Left lung (tissue), 10 donors: Measurements from ENCODE around the gene FRMD4B. TPM values are rescaled to one million over a fixed set of nuclear protein-coding genes. Genes with fewer than 3 reads are reported as not detected.

Experiments
- ATAC-seq: fragments of 200-7000 bp; cut with Tn5 transposase; one replicate; pipeline ENCODE4 v1.9.1; 2020; ENCODE audit warnings: moderate library complexity
- DNase-seq, 4 donors: peaks; one replicate each; pipeline ENCODE4 v3.0.0-alpha.2; 2013 to 2020
- H3K27ac ChIP-seq, 2 donors: fragments of 200-600 bp; sonication (generic) in 1 of 2; one replicate each; pipeline versions ENCODE4 v1.5.0 to v1.8.0; 2020 to 2021
- H3K27me3 ChIP-seq, 2 donors: fragments of 200-600 bp; sonication (generic) in 1 of 2; one replicate each; pipeline versions ENCODE4 v1.5.0 to v1.8.0; 2020 to 2021
- H3K36me3 ChIP-seq, 2 donors: fragments of 200-600 bp; sonication (generic) in 1 of 2; one replicate each; pipeline versions ENCODE4 v1.5.0 to v1.8.0; 2020 to 2021
- H3K4me1 ChIP-seq, 2 donors: fragments of 200-600 bp; one replicate each; pipeline ENCODE4 v1.8.0; 2021
- H3K4me3 ChIP-seq, 2 donors: fragments of 200-600 bp; sonication (generic) in 1 of 2; one replicate each; pipeline versions ENCODE4 v1.5.0 to v1.8.0; 2020 to 2021; ENCODE audit warnings: mild to moderate bottlenecking in 1 of 2
- H3K9me3 ChIP-seq, 2 donors: fragments of 200-600 bp; sonication (generic) in 1 of 2; one replicate each; pipeline versions ENCODE4 v1.5.0 to v1.8.0; 2020 to 2021
- CTCF ChIP-seq, 2 donors: fragments of 200-600 bp; sonication (generic) in 1 of 2; IDR thresholded peaks; one replicate each; pipeline versions ENCODE4 v1.5.0 to v1.8.0; 2021; ENCODE audit warnings: antibody characterized with exemption in 2 of 2
- intact Hi-C, 2 donors: fragments of 100-400 bp; cut with DNase I; formaldehyde crosslinking; loops; one replicate each; pipeline versions ENCODE4 v1.11.2 to v1.14.2; 2022
- polyA plus RNA-seq, 6 donors: library from polyadenylated mRNA; unstranded; fragments of 120-200 nt; gene quantifications; one replicate each; pipeline ENCODE4 v1.2.1, GENCODE V29; 2013; ENCODE audit not compliant: insufficient read length in 6 of 6
- total RNA-seq, 2 donors: library from RNA; stranded (reverse); fragmentation: NEBNext Ultra II Directional; extraction: Animal tissue kit (Norgen Biotek cat#: 25700); gene quantifications; one replicate each; pipeline ENCODE4 v1.2.1, GENCODE V29; 2021
- donor health status: DM: no; HTN: yes; CAD: no.
- donor health status: DM: no; HTN: no; CAD: no.

FRMD4B gene
- total and polyA plus RNA-seq, 8 donors: 49.0 to 78.7 (median 71.1) TPM

DNA sequence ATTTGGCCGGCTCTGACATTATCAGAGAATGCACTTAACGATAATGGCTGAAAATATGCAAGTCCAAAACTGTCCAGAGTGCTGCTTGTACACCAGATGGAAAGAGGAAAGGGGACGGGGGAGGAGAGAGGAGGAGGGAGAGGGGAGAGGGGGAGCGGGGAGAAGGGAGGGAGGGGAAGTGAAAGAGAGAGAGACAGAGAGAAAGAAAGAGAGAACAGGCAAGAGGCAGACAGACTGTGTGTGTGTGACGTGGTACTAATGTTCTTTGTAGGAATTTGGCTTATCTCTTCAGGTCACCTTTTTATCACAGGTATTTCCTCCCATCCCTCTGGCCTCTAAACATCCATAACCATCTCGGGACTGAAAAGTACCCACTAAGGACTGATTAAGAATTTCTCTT lies 188.4 kb downstream of the FRMD4B start:
- Histone ChIP-seq H3K4me1 (peaks cover 0 to 20% of the 10 kb centered on the region in 2 donors), H3K27me3 (no peaks in the 10 kb centered on the region), H3K4me3 (no peak overlapping the region), H3K36me3 (peaks cover 0 to 42% of the 10 kb centered on the region in 2 donors), H3K27ac (peak overlapping the region in 1 of 2 donors; percentile 0), H3K9me3 (no peaks in the 10 kb centered on the region)
- ATAC-seq (no peak), DNase-seq (no peak)
- intact Hi-C loops: no loop called here
- TF ChIP-seq CTCF (IDR thresholded peaks at IDR 0.05): no peak

GRCh38 chr3:69196876-69197275 lies 189.0 kb downstream of the FRMD4B start:
- intact Hi-C loops: no loop called here
- H3K27me3 ChIP-seq: no peaks in the 10 kb centered on the region
- no peak for DNase-seq
- no peak for ATAC-seq
- peaks cover 0 to 48% of the 10 kb centered on the region in 2 donors for H3K36me3 ChIP-seq
- peak overlapping the region in 1 of 2 donors; percentile 0 for H3K27ac ChIP-seq
- H3K4me3 ChIP-seq: no peak overlapping the region
- TF ChIP-seq CTCF (IDR thresholded peaks at IDR 0.05): no peak
- H3K9me3 ChIP-seq: no peaks in the 10 kb centered on the region
- H3K4me1 ChIP-seq: peaks cover 0 to 20% of the 10 kb centered on the region in 2 donors

- no peak for TF ChIP-seq CTCF (IDR thresholded peaks at IDR 0.05)
- Histone ChIP-seq H3K36me3 (peaks cover 0 to 71% of the 10 kb centered on the region in 2 donors), H3K27me3 (no peaks in the 10 kb centered on the region), H3K27ac (peak overlapping the region in 1 of 2 donors; percentile 1), H3K9me3 (no peaks in the 10 kb centered on the region), H3K4me1 (peaks cover 0 to 9% of the 10 kb centered on the region in 2 donors), H3K4me3 (no peak overlapping the region)
- no peak for ATAC-seq
- intact Hi-C loops: no loop called here
- DNase-seq: no peak
Measured at GRCh38 chr3:69194431-69195165, 191.3 kb downstream of the FRMD4B start.

DNA sequence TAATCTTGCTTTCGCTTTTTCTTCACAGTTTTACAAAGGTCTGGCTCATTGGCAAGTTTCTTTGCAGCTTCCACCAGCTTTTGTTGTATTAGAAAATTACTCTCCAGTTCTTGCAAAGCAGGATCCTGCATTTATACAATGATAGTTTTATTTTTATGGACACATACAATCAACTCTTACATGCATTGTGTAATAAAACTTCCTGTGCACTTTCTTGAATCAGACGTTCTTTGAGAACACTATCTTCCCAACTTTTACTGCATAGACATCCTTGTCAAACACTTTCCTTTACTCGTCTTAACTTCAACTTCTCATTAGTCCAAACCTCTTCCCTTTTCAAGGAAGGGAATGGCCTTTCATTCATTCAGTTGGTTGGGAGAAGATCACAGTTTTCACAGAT lies 192.1 kb downstream of the FRMD4B start:
- H3K27me3 ChIP-seq: no peaks in the 10 kb centered on the region
- no peak for TF ChIP-seq CTCF (IDR thresholded peaks at IDR 0.05)
- DNase-seq (no peak), ATAC-seq (no peak)
- intact Hi-C loops: no loop called here
- no peak overlapping the region for H3K4me3 ChIP-seq
- H3K4me1 ChIP-seq: peaks cover 0 to under 1% of the 10 kb centered on the region in 2 donors
- peaks cover 0 to 79% of the 10 kb centered on the region in 2 donors for H3K36me3 ChIP-seq
- H3K9me3 ChIP-seq: no peaks in the 10 kb centered on the region
- no peak overlapping the region for H3K27ac ChIP-seq

DNA sequence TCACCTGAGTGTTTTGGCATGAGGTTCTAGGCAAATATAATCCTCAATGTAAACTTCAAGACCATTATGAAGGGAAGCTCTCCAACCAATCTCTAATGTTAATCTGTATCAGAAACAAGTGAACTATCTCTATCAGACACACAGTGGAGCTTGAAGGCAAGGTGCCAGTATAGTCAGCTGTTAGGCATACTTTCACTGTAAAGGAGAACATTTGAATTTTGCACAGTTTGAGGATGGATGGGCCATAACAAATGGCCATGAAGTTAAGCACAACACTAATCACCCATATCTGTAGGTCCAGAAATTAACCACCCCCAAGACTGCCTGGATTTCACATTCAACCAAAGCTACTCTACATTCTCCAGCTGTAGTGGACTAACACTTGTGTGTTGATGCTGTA lies 194.4 kb downstream of the FRMD4B start:
- Histone ChIP-seq H3K27ac (no peak overlapping the region), H3K4me1 (no peaks in the 10 kb centered on the region), H3K36me3 (peaks cover 0 to 92% of the 10 kb centered on the region in 2 donors), H3K9me3 (no peaks in the 10 kb centered on the region), H3K4me3 (no peak overlapping the region), H3K27me3 (no peaks in the 10 kb centered on the region)
- no peak for ATAC-seq
- no peak for DNase-seq
- TF ChIP-seq CTCF (IDR thresholded peaks at IDR 0.05): no peak
- intact Hi-C loops: no loop called here
